CD14-positive monocyte (primary cell): Measurements from ENCODE around the gene ERBB4. TPM values are rescaled to one million over a fixed set of nuclear protein-coding genes. Genes with fewer than 3 reads are reported as not detected.

Experiments used
- DNase-seq, 3 donors: peaks; one replicate each; pipeline ENCODE4 v3.0.0-alpha.2; 2011 to 2022
- H2AFZ ChIP-seq: 2 replicates; pipeline ENCODE4 v1.6.0; 2012; ENCODE audit warnings: mild to moderate bottlenecking, low read depth, low read length, inconsistent platforms; ENCODE audit not compliant: insufficient read depth, poor library complexity, severe bottlenecking
- H3K27ac ChIP-seq, 2 donors: 1 replicate in 1 of 2; 2 replicates in 1 of 2; pipeline ENCODE4 v1.5.1; 2012 to 2013; ENCODE audit warnings: low read length in 2 of 2, control low read depth in 1 of 2, inconsistent platforms in 1 of 2, low read depth in 1 of 2, mild to moderate bottlenecking in 1 of 2
- H3K27me3 ChIP-seq, 2 donors: one replicate each; pipeline versions ENCODE4 v1.6.0 to v1.6.1; 2011 to 2013; ENCODE audit warnings: low read length in 2 of 2; ENCODE audit not compliant: control insufficient read depth in 2 of 2, insufficient read depth in 2 of 2
- H3K36me3 ChIP-seq, 2 donors: replicated peaks in 1 of 2; 1 replicate in 1 of 2; 2 replicates in 1 of 2; pipeline versions ENCODE4 v1.5.1 to v1.6.1; 2012 to 2013; ENCODE audit warnings: low read length in 2 of 2, control low read depth in 1 of 2, inconsistent platforms in 1 of 2, mild to moderate bottlenecking in 1 of 2; ENCODE audit not compliant: insufficient read depth in 2 of 2, control insufficient read depth in 1 of 2
- H3K4me1 ChIP-seq, 2 donors: 1 replicate in 1 of 2; 2 replicates in 1 of 2; pipeline versions ENCODE4 v1.5.1 to v1.6.1; 2012 to 2013; ENCODE audit warnings: low read length in 2 of 2, control low read depth in 1 of 2, inconsistent platforms in 1 of 2, mild to moderate bottlenecking in 1 of 2, moderate library complexity in 1 of 2; ENCODE audit not compliant: insufficient read depth in 2 of 2, control insufficient read depth in 1 of 2
- H3K4me2 ChIP-seq: replicated peaks from 2 replicates; pipeline ENCODE3; 2012; ENCODE audit warnings: low read length, moderate library complexity, mild to moderate bottlenecking; ENCODE audit not compliant: poor library complexity, severe bottlenecking; ENCODE audit errors: extremely low read depth
- H3K4me3 ChIP-seq, 3 experiments: fragments of 200-600 bp in 1 of 3; sonication (generic) in 1 of 3; replicated peaks in 1 of 3; 1 replicate in 2 of 3; 2 replicates in 1 of 3; pipeline ENCODE4 v1.5.1; 2011 to 2013; ENCODE audit warnings: low read length in 3 of 3, mild to moderate bottlenecking in 3 of 3, control low read depth in 2 of 3, low read depth in 2 of 3, inconsistent platforms in 1 of 3, moderate library complexity in 1 of 3
- H3K79me2 ChIP-seq: 2 replicates; pipeline ENCODE4 v1.6.0; 2012; ENCODE audit warnings: mild to moderate bottlenecking, control low read depth, inconsistent platforms, low read length, moderate library complexity; ENCODE audit not compliant: insufficient read depth
- H3K9ac ChIP-seq: 2 replicates; pipeline ENCODE4 v1.6.0; 2017; ENCODE audit warnings: low read length, mild to moderate bottlenecking; ENCODE audit not compliant: insufficient read depth, poor library complexity, severe bottlenecking
- H3K9me3 ChIP-seq, 2 donors: replicated peaks in 1 of 2; 1 replicate in 1 of 2; 2 replicates in 1 of 2; pipeline versions ENCODE4 v1.5.1 to v1.6.1; 2012 to 2013; ENCODE audit warnings: low read length in 2 of 2, control low read depth in 1 of 2; ENCODE audit not compliant: control insufficient read depth in 1 of 2, insufficient read depth in 1 of 2
- H4K20me1 ChIP-seq: 2 replicates; pipeline ENCODE4 v1.6.0; 2012; ENCODE audit warnings: mild to moderate bottlenecking, low read length, control low read depth, moderate library complexity; ENCODE audit not compliant: insufficient read depth
- H3K27ac Mint-ChIP-seq, 7 donors: one replicate each; pipeline ENCODE4 v1.8.0; 2020; ENCODE audit warnings: mild to moderate bottlenecking in 7 of 7, mixed read lengths in 7 of 7, moderate library complexity in 6 of 7, inconsistent platforms in 2 of 7
- H3K27me3 Mint-ChIP-seq, 3 donors: one replicate each; pipeline ENCODE4 v1.8.0; 2021 to 2022; ENCODE audit warnings: low read depth in 3 of 3, mild to moderate bottlenecking in 3 of 3, mixed read lengths in 3 of 3, moderate library complexity in 3 of 3, inconsistent platforms in 1 of 3
- H3K36me3 Mint-ChIP-seq, 2 donors: one replicate each; pipeline ENCODE4 v1.8.0; 2020; ENCODE audit warnings: mixed read lengths in 2 of 2, inconsistent platforms in 1 of 2, mild to moderate bottlenecking in 1 of 2
- H3K4me1 Mint-ChIP-seq: one replicate; pipeline ENCODE4 v1.8.0; 2020; ENCODE audit warnings: mild to moderate bottlenecking, mixed read lengths
- H3K4me3 Mint-ChIP-seq, 2 donors: one replicate each; pipeline ENCODE4 v1.8.0; 2020; ENCODE audit warnings: mild to moderate bottlenecking in 2 of 2, mixed read lengths in 2 of 2, moderate library complexity in 1 of 2
- H3K9me3 Mint-ChIP-seq, 7 donors: one replicate each; pipeline ENCODE4 v1.8.0; 2020 to 2022; ENCODE audit warnings: mixed read lengths in 7 of 7, mild to moderate bottlenecking in 6 of 7, moderate library complexity in 6 of 7, inconsistent platforms in 2 of 7
- CTCF ChIP-seq: fragments of 200-600 bp; IDR thresholded peaks from one replicate; pipeline ENCODE4 v1.8.0; 2022; ENCODE audit warnings: antibody characterized with exemption, mild to moderate bottlenecking
- WGBS: methylation state at CpG from one replicate; pipeline ENCODE4 v1.1.5; 2013; ENCODE audit warnings: missing lambda C conversion rate; ENCODE audit not compliant: insufficient coverage; 5-methylcytosine and 5-hydroxymethylcytosine counted together
- intact Hi-C, 2 donors: fragments of 100-400 bp; cut with micrococcal nuclease; formaldehyde crosslinking; loops; one replicate each; pipeline versions ENCODE4 v1.15.0 to v1.15.1; 2023
- polyA plus RNA-seq, 3 donors: library from polyadenylated mRNA; depleted of rRNA in 1 of 3; unstranded in 2 of 3; stranded (reverse) in 1 of 3; fragments of 300-500 nt in 2 of 3; fragments of >200 nt in 1 of 3; fragmentation: Illumina TruSeq in 2 of 3; gene quantifications; 1 replicate in 2 of 3; 2 replicates in 1 of 3; pipeline ENCODE4 v1.2.3, GENCODE V29; 2012 to 2021

ERBB4 gene
- polyA plus RNA-seq, 3 donors = not detected

GRCh38 chr2:212021947-212022346 lies 516.7 kb downstream of the ERBB4 start:
- Mint-ChIP-seq H3K36me3 (no peaks in the 10 kb centered on the region), H3K27ac (no peak overlapping the region), H3K27me3 (no peaks in the 10 kb centered on the region), H3K4me3 (no peak overlapping the region), H3K9me3 (no peaks in the 10 kb centered on the region), H3K4me1 (no peaks in the 10 kb centered on the region)
- Histone ChIP-seq H3K9ac (no peak overlapping the region), H3K4me1 (no peaks in the 10 kb centered on the region), H3K27me3 (no peaks in the 10 kb centered on the region), H3K4me3 (no peak overlapping the region), H2AFZ (no peak overlapping the region), H4K20me1 (no peaks in the 10 kb centered on the region), H3K79me2 (no peaks in the 10 kb centered on the region), H3K27ac (no peak overlapping the region), H3K4me2 (no peak overlapping the region), H3K9me3 (no peaks in the 10 kb centered on the region), H3K36me3 (no peaks in the 10 kb centered on the region)
- TF ChIP-seq CTCF = no peak
- WGBS = 83% methylated on average over 1 of the region's 2 CpGs
- no peak for DNase-seq
- intact Hi-C loops = no loop called here

- Histone ChIP-seq H3K4me2 (no peak overlapping the region), H3K4me3 (no peak overlapping the region), H2AFZ (no peak overlapping the region), H3K27ac (no peak overlapping the region), H3K9me3 (peaks cover 0 to 11% of the 10 kb centered on the region in 2 donors), H4K20me1 (no peaks in the 10 kb centered on the region), H3K4me1 (no peaks in the 10 kb centered on the region), H3K27me3 (no peaks in the 10 kb centered on the region), H3K9ac (no peak overlapping the region), H3K36me3 (no peaks in the 10 kb centered on the region), H3K79me2 (no peaks in the 10 kb centered on the region)
- Mint-ChIP-seq H3K27me3 (no peaks in the 10 kb centered on the region), H3K4me1 (no peaks in the 10 kb centered on the region), H3K4me3 (no peak overlapping the region), H3K27ac (no peak overlapping the region), H3K9me3 (peaks cover 0 to 6% (median 2%) of the 10 kb centered on the region in 7 donors), H3K36me3 (no peaks in the 10 kb centered on the region)
- intact Hi-C loops = no loop called here
- no peak for TF ChIP-seq CTCF
- DNase-seq = no peak
These were observed 523.0 kb downstream of the ERBB4 start for GRCh38 chr2:212015588-212015987.
